A673 (cell line): ENCODE data around the gene SMPX. TPM values are rescaled to one million over a fixed set of nuclear protein-coding genes. Genes with fewer than 3 reads are reported as not detected.

Experiments used
- BruUV-seq: library from RNA; stranded (reverse); fragments of 400-500 nt; replicated peaks from 2 replicates; lab custom pipeline; 2021; lab: Mats Ljungman, UMichigan
- CTCF ChIA-PET: fragments of 300-600 bp; sonication (Branson Sonifier 250); formaldehyde crosslinking; loops from one replicate; lab custom pipeline; 2022; ENCODE audit warnings: antibody characterized with exemption; lab: Charles Lee
- POLR2A ChIA-PET: fragments of 300-600 bp; sonication (Branson Sonifier 250); formaldehyde crosslinking; loops from one replicate; lab custom pipeline; 2022; ENCODE audit warnings: antibody characterized with exemption; ENCODE audit not compliant: low non-redundant PET; lab: Charles Lee
- DNase-seq: peaks from one replicate; pipeline ENCODE4 v3.0.0-alpha.2; 2015; ENCODE audit warnings: low spot score
- H3K27ac ChIP-seq: fragments of 200-600 bp; sonication (generic); 2 replicates; pipeline ENCODE4 v1.5.1; 2016; ENCODE audit warnings: mixed run types, low read depth, mild to moderate bottlenecking, mixed read lengths, antibody characterized with exemption, low read length; ENCODE audit not compliant: poor library complexity, severe bottlenecking
- H3K27me3 ChIP-seq: fragments of 200-600 bp; sonication (generic); replicated peaks from 2 replicates; pipeline ENCODE4 v1.6.1; 2017; ENCODE audit warnings: mixed run types, low read depth, mild to moderate bottlenecking, mixed read lengths, antibody characterized with exemption, low read length; ENCODE audit not compliant: insufficient read depth, poor library complexity
- H3K36me3 ChIP-seq: fragments of 200-600 bp; sonication (generic); 2 replicates; pipeline ENCODE4 v1.6.1; 2016; ENCODE audit warnings: mixed run types, mild to moderate bottlenecking, mixed read lengths, antibody characterized with exemption, low read length; ENCODE audit not compliant: insufficient read depth, poor library complexity, severe bottlenecking
- H3K4me1 ChIP-seq: fragments of 200-600 bp; sonication (generic); 2 replicates; pipeline ENCODE4 v1.6.1; 2017; ENCODE audit warnings: mixed run types, mild to moderate bottlenecking, mixed read lengths, antibody characterized with exemption, low read length; ENCODE audit not compliant: insufficient read depth, poor library complexity, severe bottlenecking
- H3K4me3 ChIP-seq: fragments of 200-600 bp; sonication (generic); 2 replicates; pipeline ENCODE4 v1.5.1; 2016; ENCODE audit warnings: low read depth, mixed run types, mild to moderate bottlenecking, mixed read lengths, low read length; ENCODE audit not compliant: poor library complexity, severe bottlenecking
- H3K9me3 ChIP-seq: fragments of 200-600 bp; sonication (generic); 2 replicates; pipeline ENCODE4 v1.6.1; 2016; ENCODE audit warnings: mixed run types, low read depth, mild to moderate bottlenecking, mixed read lengths, antibody characterized with exemption, low read length; ENCODE audit not compliant: poor library complexity, severe bottlenecking
- CTCF ChIP-seq: fragments of 300-800, 200-600 bp; sonication (generic); conservative IDR thresholded peaks from 2 replicates; pipeline ENCODE4 v1.5.1; 2017; ENCODE audit warnings: low read depth, mild to moderate bottlenecking, antibody characterized with exemption, low read length, moderate library complexity, mixed read lengths
- EZH2 ChIP-seq: fragments of 200-600 bp; sonication (generic); IDR thresholded peaks from 2 replicates; pipeline ENCODE4 v1.6.1; 2017; ENCODE audit warnings: borderline replicate concordance, low read depth, mild to moderate bottlenecking, mixed read lengths, antibody characterized with exemption, low read length; ENCODE audit not compliant: poor library complexity, severe bottlenecking
- intact Hi-C: fragments of 100-400 bp; cut with micrococcal nuclease; formaldehyde crosslinking; loops from one replicate; pipeline ENCODE4 v1.10.0; 2022; ENCODE audit not compliant: unreplicated experiment
- total RNA-seq: library from RNA; stranded (reverse); gene quantifications from 2 replicates; pipeline ENCODE4 v1.2.3, GENCODE V29; 2021

Gene SMPX
- total RNA-seq, 1 experiment from 2014 or later: not detected

- ChIA-PET POLR2A (no interaction called here), CTCF (no interaction called here)
- H3K4me1 ChIP-seq: no peaks in the 10 kb centered on the region
- no peaks in the 10 kb centered on the region for H3K36me3 ChIP-seq
- TF ChIP-seq EZH2 (no peak), CTCF (no peak)
- no peaks in the 10 kb centered on the region for H3K27me3 ChIP-seq
- no peak overlapping the region for H3K4me3 ChIP-seq
- H3K27ac ChIP-seq: no peak overlapping the region
- no peak for DNase-seq
- no TSS peak for BruUV-seq
- intact Hi-C loops: no loop called here
- no peaks in the 10 kb centered on the region for H3K9me3 ChIP-seq
Observed at GRCh38 chrX:21659320-21659719, 98.6 kb downstream of the SMPX start.

- Histone ChIP-seq H3K27me3 (no peaks in the 10 kb centered on the region), H3K4me3 (no peak overlapping the region), H3K9me3 (no peaks in the 10 kb centered on the region), H3K36me3 (no peaks in the 10 kb centered on the region), H3K4me1 (no peaks in the 10 kb centered on the region), H3K27ac (no peak overlapping the region)
- DNase-seq: no peak
- BruUV-seq: no TSS peak
- intact Hi-C loops: no loop called here
- TF ChIP-seq EZH2: no peak
- TF ChIP-seq CTCF: no peak
- ChIA-PET POLR2A (no interaction called here), CTCF (no interaction called here)
Observed at GRCh38 chrX:21658746-21659145, 99.2 kb downstream of the SMPX start.

- no TSS peak for BruUV-seq
- no peaks in the 10 kb centered on the region for H3K4me1 ChIP-seq
- ChIA-PET CTCF (no interaction called here), POLR2A (no interaction called here)
- TF ChIP-seq EZH2: no peak
- TF ChIP-seq CTCF: no peak
- no peak within 1 kb of the TSS for H3K4me3 ChIP-seq
- H3K27me3 ChIP-seq: no peaks in the 10 kb centered on the region
- H3K27ac ChIP-seq: no peak within 1 kb of the TSS
- no peaks in the 10 kb centered on the region for H3K9me3 ChIP-seq
- no peaks in the 10 kb centered on the region for H3K36me3 ChIP-seq
- intact Hi-C loops: no loop called here
- no peak for DNase-seq
Observed at GRCh38 chrX:21658152-21658737, 99.7 kb downstream of the SMPX start, which contains the start of gene KLHL34. Gene KLHL34 (minus strand): TSS chrX:21658330. CDS start chrX:21657788, 542 bp downstream.
